HG03139 (cell line): ENCODE measurements around the gene KLHDC7B.

Experiments used
- ATAC-seq: cut with Tn5 transposase; IDR thresholded peaks from one replicate; pipeline ENCODE4 v1.9.1; 2021; ENCODE audit not compliant: unreplicated experiment

The KLHDC7B gene

DNA sequence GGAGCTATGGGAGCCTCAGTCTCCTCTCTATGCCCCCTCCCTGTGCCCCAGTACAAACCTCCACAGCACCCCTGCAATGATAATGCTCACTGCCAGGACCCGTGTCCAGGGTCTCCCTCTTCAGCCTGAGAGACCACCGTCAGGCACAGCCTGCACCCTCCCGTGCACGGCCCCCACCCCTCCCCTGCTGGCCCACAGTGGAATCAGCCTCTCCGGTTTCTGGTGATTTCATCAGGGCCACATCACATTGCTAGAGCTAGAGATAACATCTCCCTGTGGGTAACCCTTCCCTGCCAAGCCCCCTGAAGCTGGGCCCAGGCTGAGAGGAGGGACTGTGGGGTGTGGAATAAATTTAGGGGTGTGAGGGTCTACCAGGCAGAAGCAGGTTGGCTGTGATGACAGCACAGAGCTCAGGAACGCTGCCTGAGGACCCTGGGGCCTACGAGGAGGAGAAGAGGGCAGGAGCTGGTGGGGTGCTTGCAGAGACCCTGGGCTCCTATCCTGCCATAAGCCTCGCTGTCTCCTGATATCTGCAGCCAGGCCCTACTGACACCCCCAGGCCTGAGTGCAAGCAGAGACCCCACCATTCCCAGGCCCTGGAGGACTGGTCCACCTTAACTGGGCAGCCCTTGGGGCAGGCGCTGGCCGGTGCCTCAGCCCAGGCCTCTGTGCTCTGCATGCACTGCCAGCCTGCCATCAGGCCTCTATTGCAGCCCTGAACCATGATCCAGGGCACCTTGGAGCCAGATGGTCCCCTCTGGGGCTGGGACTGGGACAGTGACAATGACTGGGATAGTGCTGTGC is at the start of gene KLHDC7B:
TSS of gene KLHDC7B (plus strand) at position 378 of the 804 bp plus-strand sequence. CDS start at position 723, 345 bp downstream.
- ATAC-seq, result no peak

GRCh38 chr22:50497093-50497492 is 48.6 kb upstream of the KLHDC7B start:
- no peak for ATAC-seq

DNA sequence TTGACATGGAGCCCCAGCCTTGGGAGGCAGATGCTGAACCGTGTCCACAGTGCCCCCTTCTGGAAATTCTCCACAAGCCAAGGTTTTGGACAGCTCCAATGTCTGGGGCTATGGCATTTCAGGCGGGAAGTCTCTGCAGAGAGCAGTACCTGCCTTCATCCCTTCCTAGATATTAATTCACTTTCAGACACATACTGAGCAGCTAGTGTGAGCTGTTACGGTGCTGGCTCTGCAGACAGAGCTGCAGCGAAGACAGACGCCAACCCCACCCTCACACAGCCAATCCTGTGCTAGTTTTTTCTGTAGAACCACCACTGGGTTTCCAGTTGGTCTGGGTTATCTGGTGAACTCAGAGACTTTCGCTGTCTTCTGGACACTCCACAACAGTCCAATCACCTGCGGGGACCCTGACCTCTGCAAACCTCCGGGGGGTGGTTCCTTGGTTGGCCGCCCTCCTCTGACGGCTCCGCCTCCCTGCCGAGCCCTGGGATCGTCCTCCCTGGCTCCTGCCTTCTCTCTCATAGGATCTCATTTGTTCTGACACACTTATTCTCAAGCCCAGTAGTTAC is 47.3 kb upstream of the KLHDC7B start:
- ATAC-seq, result no peak

- ATAC-seq, result no peak
Measured at GRCh38 chr22:50500452-50500851, 45.2 kb upstream of the KLHDC7B start.

DNA sequence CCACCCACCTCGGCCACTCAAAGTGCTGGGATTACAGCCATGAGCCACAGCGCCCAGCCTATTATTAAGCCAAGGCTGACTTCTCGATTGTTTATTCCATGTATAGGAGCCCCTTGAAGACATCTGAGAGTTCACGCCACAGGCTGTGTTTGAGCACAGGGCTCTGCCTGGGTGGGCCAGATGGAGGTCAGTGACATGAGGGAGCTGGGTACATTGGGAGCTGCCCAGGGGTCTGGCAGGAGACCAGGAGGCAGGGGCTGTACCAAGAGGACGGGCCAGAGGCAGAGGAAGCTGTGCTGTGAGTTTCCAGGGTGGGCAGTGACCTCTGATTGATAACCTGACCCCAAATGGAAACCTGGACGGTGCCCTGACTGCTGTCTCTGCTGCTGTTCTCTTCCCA is 43.6 kb upstream of the KLHDC7B start:
- no peak for ATAC-seq

GRCh38 chr22:50502628-50503474 is 42.8 kb upstream of the KLHDC7B start:
- ATAC-seq, result no peak

- ATAC-seq, result no peak
Measured at GRCh38 chr22:50503475-50504145, 42.1 kb upstream of the KLHDC7B start.

DNA sequence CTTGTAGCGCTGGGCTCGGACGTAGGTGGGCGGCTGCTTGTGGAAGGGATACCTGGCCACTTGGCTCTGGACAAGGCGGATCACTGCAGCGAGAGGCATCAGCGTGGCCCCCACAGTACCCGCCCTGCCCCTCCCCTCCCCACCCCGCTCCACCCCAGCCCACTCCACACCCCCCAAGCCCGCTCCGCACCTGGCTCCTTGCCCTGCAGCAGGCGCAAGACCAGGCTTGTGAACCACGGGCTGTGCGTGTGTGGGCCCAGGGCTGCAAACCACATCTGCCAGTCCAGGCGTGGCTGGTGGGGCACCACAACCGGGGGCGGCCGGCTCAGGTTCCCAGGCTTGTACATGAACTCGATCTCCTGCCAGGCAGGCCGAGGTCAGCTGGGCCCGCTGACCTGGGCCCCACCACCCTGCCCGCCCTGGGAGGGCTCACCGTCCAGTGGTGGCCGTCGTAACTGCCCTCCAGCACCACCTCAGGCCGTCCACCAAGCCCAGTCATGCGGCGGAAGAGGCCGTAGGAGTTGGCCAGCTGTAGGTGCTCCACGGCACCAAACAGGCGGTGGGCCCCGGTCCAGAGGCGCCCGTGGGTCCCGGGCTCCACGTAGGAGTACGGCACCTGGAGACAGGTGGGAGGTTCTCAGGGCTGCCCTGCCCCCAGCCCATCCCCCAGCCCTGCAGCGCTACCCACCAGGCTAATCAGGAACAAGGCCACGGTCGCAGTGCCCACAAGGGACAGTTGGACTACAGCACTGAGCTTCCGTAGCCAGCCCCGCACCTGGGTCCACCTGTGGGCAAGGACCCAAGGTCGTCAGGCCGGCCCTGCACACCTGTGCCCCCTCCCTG is 41.1 kb upstream of the KLHDC7B start:
- no peak for ATAC-seq

- ATAC-seq, result no peak
Measured at GRCh38 chr22:50505276-50505775, 40.4 kb upstream of the KLHDC7B start.

DNA sequence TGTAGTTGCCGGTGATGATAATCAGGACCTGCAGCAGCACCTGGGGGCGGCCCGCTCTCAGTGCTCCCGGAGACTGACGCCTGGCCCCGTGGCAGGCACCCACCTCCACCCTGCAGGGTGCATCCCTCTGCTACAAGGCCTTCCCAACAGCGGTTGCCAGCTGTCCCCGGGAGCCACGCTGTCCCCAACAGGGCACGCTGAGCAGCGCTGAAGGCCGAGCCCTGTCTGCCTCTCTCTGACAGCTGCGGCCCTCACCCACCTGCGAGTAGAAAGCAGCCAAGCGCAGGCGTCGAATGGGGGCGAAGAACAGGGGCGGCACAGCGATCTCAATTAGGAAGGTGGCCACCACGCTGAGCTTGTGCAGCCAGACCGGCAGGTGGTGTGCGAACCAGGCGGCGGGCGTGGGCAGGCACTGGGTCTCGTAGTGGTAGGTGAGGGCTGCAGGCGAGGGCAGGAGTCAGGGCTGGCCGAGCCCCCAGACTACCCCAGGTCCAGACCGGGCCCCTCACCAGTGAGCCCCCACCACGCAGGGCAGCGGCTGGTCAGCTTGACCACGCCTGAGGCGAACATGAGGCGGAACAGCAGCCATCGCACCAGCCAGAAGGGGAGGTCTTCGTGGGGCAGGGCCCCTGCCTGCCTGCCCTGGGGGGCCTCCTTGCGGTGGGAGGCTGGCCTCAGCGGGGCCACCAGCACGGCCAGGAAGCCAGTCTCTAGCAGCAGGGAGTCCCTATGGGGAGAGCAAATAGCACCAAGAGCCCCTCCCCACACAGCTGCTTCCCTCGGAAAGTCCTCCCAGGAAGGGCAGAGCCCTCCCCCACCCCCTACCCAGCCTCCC is 39.7 kb upstream of the KLHDC7B start:
- no peak for ATAC-seq

GRCh38 chr22:50506611-50507420 is 38.9 kb upstream of the KLHDC7B start:
- no peak for ATAC-seq

DNA sequence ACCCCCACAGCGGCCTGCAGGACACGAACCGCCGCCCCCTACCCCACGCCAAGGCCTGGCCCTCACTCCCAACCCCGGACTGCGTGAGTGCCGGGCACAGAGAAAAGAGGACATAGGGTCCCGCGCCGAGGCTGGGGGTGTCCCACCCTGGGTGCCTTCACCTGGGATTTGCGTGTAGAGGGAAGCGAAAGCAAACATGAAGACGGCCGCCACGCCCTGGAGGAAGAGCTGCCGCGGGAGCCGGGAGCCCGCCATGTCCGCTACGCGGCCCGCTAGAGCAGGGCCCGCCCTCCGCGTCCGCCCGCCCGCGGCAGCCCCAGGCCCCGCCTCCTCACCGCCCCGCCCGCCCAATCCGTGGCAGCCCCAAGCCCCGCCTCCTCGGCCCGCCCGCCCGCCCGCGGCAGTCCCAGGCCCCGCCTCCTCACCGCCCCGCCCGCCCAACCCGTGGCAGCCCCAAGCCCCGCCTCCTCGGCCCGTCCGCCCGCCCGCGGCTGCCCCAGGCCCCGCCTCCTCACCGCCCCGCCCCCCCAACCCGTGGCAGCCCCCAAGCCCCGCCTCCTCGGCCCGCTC is 38.2 kb upstream of the KLHDC7B start, which contains the start of gene LMF2:
TSS of gene LMF2 (minus strand) at position 282 of the 570 bp plus-strand sequence. CDS start at position 255, 27 bp downstream.
- peak; percentile 44 for ATAC-seq

DNA sequence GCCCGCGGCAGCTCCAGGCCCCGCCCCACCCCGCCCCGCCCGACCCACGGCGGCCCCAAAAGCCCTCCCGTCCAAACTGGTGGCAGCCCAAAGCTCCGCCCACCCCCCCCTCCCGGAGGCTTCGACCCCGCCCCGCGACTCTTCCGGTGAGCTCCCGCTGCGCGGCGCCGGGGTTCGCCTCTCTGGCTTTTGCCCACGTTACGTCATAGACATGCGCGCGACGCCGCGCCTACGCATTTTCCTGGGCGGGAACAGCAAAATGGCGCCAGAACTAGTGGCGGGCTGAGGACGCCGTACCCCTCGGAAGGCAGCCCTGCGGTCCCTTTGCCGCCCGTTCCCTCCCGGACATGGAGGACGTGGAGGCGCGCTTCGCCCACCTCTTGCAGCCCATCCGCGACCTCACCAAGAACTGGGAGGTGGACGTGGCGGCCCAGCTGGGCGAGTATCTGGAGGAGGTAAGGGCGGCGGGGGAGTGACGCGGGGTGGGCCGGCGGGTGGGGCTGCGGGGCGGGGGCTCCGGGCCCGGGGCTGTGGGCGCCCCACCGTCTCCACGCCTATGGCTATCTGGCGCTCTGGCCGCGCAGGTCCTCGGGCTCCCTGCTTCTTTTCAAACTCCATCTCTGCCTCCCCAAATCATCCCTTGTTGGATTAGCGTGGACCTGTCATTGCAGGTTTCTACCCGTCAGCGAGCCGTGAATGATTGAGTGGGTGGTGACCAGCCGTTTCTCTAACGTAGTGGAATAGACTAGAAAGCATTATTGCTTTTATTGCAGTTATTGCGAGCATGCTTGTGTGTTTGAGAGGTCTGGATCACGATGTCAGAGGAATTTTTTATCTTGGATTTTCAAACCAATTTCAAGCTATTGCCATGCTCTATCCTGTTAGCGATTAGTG is 37.5 kb upstream of the KLHDC7B start, which contains the start of gene NCAPH2:
TSS of gene NCAPH2 (plus strand) at position 234 of the 894 bp plus-strand sequence. CDS start at position 348, 114 bp downstream.
- ATAC-seq, result peak; percentile 52

DNA sequence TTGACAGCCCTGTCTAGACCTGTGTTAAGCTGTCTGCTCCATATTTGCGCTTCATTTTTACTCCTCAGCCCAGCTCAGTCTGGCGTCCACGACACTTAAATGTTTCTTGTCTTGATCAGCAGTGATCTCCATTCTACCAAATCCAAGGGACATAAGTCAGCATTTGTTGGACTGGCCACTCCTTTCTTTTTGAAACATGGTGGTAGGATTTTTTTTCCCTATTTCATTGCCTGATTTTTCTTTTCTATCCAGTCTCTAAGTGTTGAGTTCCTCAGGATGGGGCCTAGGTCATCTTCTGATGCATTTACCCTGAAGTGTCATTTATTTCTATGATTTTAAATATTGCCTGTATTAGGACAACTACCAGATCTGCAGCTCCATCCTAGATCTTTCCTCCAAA is 36.8 kb upstream of the KLHDC7B start:
- ATAC-seq, result no peak

- ATAC-seq, result no peak
Measured at GRCh38 chr22:50513175-50513574, 32.5 kb upstream of the KLHDC7B start.

- ATAC-seq, result no peak
Measured at GRCh38 chr22:50516068-50516467, 29.6 kb upstream of the KLHDC7B start.

DNA sequence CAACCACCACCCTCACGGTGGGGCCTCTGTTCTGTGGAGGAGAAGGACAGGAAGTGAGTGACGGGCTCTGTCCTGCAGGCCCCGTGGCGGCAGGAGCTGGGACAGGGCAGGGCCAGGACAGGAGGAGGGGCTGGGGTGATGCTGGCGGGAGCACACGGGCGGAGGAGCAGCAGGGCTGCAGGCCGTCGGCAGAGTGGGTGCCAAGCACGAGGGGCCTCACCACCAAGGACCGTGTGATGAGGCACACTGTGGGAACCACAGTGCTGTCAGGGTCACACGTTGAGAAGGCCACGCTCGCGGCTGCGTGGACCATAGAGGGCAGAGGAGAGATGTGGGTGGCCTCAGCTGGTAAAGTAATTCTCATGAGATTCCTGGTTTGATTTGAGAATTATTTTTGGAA is 28.8 kb upstream of the KLHDC7B start:
- no peak for ATAC-seq
